Fibroblast of peridontal ligament (primary cell): Measurements from ENCODE around the gene NCK2.
"Not testable (repeated sequence)": the region's sequence is repeated elsewhere in the genome, so short reads cannot be mapped to it uniquely, and the experiment has no call there.

Experiments used
- DNase-seq: peaks from one replicate; pipeline ENCODE4 v3.0.0-alpha.2; 2010; ENCODE audit errors: extremely low read depth

The NCK2 gene

DNA sequence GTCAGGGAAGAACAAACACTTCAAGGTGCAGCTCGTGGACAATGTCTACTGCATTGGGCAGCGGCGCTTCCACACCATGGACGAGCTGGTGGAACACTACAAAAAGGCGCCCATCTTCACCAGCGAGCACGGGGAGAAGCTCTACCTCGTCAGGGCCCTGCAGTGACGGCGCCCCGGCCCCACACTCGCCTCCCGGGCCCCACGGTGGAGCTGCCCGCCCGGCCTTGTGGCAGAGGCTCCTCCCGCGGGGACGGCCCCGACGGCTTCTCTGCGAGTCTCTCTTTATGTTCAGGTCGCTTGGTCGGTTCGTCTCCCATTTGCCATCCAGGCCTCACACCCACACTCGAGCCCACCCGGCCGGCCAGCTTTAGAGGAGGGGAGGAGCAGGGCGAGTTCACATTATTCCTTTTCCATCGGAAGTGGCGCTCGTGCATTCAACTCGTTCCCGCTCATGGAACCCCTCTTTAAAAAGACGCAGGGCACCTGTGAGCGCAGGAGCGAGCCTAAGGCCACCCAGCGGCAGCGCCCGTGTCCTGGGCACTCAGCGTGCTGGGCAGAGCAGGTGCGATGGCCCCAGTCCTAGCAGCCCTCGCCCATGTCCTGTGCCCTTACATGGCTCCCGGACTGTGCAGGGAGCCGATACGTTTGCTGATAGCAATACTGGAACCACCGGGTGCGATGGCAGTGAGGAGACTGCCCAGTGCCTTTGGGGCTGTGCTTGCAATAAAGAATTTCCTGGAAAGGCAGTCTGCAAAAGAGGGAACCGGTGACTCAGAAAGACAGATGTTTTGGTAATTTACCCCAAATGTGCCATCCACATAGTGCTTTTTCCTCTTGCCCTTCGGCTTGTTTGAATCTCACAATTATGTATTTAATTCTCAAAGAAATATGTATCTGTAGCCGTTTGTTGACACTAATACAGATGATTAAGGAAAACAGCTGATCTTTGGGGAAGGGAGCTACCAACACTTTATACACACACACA, 148.6 kb downstream of the NCK2 start:
- peak; percentile 71 for DNase-seq

- DNase-seq: peak; percentile 26
Observed at GRCh38 chr2:105894327-105894944, 149.7 kb downstream of the NCK2 start.

DNA sequence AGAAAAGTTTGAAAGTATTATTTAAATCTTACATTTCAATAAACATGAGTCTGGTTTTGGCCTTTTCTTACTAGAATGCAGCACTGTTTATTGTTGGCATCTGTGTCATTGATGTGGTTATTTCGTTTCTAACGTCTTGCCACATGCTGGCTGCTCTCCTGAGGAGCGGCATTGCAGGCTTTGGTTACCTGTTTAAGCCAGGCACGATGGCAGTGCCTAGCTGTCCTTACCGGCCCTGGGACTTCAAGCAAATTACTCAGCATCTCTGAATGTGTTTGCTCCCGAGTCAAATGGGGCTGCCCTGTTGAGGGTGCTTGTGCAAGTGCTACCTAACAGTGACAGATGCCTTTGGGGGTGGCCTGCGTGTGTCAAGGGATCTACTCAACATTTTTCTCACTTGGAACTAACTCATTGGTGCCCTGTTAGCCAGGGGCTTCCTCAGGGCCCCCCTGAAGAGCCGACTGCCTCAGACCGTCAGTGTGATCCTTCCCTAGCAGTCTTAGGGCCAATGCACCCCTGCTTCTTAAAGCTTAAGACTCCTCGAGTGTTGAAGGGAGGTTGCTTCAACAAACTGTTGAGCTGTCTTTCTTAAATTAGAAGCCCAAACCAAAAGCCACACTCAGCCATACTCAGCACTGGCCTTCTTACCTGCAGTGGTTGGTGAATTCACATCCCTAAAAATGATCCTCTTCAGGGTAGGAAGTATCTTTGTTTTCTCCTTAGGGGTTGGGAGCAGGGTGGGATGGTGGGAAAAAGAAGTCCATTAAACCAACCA, 151.5 kb downstream of the NCK2 start:
- no peak for DNase-seq

GRCh38 chr2:105896765-105897163, 152.1 kb downstream of the NCK2 start:
- no peak for DNase-seq

DNA sequence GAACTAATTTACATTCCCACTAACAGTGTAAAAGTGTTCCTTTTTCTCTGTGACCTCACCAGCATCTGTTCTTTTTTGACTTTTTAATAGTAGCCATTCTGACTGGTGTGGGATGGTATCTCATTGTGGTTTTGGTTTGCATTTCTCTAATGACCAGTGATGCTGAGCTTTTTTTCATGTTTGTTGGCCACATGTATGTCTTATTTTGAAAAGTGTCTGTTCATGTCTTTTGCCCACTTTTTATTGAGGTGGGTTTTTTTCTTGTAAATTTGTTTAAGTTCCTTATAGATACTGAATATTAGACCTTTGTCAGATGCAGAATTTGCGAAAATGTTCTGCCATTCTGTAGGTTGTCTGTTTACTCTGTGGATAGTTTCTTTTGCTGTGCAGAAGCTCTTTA, 153.0 kb downstream of the NCK2 start:
- not testable (repeated sequence) for DNase-seq

- no peak for DNase-seq
Observed at GRCh38 chr2:105903051-105903674, 158.5 kb downstream of the NCK2 start.

- no peak for DNase-seq
Observed at GRCh38 chr2:105904938-105905337, 160.2 kb downstream of the NCK2 start.

DNA sequence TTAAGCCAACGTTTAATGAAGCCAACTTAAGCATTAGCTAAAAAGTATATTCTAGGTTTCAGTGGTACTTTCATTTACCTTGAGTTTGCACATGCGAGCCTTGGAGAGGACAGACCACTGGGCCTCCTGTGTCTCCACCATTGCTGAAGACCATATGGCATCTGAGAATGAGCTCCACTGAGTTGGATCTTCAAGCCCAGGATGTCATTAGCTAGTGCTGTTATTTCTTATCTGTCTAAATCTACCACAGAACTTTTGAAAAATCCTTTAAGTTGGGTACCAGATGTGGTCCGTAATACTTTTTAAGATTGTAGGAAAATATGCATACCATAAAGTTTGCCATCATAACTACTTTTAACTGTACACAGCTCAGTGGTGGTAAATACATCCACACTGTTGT, 161.8 kb downstream of the NCK2 start:
- no peak for DNase-seq

DNA sequence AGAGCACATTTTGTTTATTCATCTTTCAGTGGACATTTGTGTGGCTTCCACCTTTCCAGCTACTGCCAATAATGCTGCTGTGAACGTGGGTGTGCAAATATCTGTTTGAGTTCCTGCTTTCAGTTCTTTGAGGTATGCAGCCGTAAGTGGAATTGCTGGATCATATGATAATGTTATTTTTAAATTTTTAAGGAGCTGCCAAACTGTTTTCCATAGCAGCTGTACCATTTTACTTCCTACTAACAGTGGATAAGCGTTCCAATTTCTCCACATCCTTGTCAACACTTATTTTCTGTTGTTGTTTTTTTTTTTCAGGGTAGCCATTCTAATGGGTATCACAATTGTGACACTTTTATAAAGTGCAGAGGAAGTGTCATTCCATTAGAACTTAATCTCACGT, 162.5 kb downstream of the NCK2 start:
- no peak for DNase-seq

DNA sequence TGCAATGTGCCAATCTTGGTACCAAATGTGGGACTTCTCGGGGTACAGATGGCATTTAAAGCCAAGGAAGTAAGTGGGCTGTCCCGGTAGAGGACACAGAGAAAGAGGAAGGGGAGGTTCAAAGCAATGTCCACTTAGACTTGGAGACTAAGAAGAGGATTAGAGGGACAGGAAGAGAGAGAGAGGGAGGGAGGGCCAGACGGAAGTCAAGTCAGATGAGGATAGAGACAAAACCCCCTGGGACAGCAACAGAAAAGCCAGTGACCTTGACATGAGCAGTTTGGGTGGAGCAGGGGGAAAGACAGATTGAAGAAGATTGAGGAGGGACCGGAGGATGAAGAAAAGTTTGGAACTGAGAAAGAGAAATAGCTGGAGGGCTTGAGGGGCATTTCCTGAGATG, 164.5 kb downstream of the NCK2 start:
- DNase-seq: no peak

DNA sequence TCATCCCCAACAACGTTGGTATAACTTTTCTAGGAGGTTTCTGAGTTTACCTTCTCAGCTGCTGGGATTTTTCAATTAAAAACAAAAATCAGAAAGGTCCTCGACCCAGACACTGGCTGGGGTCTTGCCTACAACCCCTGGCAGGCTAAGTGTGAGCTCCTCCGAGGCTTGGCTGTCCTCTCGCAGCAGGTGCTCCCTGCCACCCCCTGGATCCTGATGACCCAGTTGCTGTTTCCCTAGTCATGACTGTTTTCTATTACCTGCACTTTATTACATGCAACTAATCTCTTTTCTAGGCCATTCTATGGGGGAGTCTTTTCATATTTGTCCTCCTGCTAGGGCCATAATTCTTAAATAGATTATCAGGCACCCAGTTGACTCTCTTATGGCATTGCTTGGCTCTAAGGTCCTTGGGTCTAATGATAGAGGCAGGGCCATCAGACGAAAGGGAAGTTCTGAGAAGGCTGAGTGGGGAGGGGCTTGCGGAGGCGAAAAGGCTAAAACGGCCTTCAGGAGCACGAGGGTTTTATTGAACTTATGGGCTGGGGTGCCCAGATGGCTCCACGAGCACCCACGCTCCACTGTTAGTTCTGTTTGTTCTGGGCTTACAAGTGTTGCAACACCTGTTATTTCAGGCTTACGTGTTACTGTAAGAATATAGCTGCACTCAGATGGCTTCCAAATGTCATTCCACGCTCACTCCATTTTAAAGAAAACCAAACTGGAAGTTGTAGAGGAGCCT, 166.0 kb downstream of the NCK2 start:
- no peak for DNase-seq

DNA sequence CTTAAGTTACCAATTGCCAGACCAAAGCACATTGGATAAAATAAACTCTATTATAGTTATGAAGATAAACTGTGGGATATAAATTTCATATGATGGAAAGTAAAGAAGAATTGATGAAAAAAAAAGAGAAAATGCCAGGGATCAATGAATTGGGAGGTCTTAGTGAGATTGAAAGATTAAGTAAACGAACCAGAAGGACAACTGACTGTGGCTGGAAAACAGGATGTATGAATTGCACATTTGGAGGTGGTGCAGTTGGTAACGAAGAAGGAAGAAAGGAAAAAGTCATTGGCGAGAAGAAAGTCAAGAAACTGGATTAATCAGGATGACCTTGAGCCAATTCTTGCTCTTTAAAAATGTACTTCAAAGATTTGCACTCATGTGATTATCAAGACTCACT, 166.7 kb downstream of the NCK2 start:
- DNase-seq: no peak

DNA sequence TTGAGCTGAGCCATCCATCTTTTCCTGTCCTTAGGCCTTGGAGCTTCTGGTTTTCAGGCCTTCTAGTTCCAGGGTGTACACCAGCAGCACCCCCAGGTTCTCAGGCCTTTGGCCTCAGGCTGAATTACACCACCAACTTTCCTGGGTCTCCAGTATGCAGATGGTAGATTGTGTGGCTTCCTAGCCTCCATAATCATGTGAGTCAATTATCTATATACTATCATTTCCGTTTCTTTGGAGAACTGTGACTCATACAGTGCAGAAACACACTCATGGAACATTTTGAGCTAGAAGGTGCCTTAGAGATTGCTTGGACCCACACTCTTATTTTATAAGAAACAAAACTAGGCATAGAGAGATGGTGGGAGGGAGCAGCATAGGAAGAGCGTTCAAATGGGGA, 167.4 kb downstream of the NCK2 start:
- no peak for DNase-seq

- no peak for DNase-seq
Observed at GRCh38 chr2:105915005-105915558, 170.4 kb downstream of the NCK2 start.

- no peak for DNase-seq
Observed at GRCh38 chr2:105917226-105917625, 172.5 kb downstream of the NCK2 start.

DNA sequence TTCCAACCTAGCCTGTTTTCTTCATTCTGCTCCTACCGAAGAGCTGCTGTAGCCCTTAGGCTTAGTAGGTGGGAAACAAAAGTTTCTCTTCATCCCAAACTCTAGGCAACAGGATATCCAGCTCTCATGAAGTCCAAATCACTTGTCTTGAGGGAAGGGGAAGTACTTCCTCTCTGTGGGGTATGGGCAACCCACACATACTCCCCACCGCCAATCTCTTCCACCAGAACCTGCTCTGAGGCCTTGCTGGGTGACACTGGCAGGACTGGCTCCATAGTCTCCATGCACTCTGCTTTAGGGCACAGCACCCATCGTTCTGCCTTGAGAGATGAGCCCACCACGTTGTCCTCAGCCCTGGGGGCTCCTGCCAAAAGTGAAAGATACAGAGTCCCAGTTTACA, 173.0 kb downstream of the NCK2 start:
- no peak for DNase-seq

GRCh38 chr2:105919191-105919811, 174.6 kb downstream of the NCK2 start:
- DNase-seq: no peak

GRCh38 chr2:105919826-105920225, 175.1 kb downstream of the NCK2 start:
- peak; percentile 30 for DNase-seq

DNA sequence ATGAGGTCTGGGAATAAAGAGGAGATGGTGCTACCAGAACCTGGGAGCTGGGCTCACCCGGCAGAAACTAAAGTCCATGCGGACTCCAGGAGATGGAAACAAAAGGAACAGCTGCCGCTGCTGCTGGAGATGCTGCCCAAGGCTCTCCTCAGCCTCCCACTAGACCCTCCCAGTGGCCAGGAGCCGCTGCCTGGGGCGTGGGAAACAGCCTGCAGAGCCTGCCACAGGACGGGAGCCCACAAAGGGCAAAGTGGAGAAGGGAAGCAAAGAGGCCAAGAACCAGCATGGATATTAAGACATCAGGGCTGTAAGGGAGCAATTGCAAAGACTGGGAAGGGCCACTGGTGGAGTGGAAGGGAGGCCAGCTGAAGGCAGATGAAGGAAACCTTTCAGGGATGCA, 179.6 kb downstream of the NCK2 start:
- no peak for DNase-seq

GRCh38 chr2:105924932-105925331, 180.2 kb downstream of the NCK2 start:
- no peak for DNase-seq
